ENCODE measurements around the gene INCA1. TPM values are rescaled to one million over a fixed set of nuclear protein-coding genes. Genes with fewer than 3 reads are reported as not detected.

The INCA1 gene
- total RNA-seq, 1 donor from 2014 or later, result 0.44 TPM

DNA sequence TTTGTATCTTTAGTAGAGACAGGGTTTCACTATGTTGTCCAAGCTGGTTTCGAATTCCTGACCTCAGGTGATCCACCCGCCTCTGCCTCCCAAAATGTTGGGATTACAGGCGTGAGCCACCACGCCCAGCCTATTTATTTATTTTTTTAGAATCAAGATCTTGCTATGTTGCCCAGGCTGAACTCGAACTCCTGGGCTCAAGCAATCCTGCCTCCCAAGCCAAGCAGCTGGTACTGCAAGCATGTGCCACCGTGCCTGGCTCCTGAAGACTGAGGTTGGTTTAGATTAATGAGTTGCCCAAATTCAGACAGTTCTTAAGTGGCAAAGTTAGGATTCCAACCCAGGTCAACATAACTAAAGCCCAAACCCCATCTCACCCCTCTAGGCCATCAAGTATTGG, 30.0 kb upstream of the INCA1 start:
- H3K4me3 Mint-ChIP-seq (ENCODE audit: unreplicated experiment), result no peak overlapping the region
- H3K36me3 Mint-ChIP-seq (ENCODE audit: unreplicated experiment), result no peaks in the 10 kb centered on the region

DNA sequence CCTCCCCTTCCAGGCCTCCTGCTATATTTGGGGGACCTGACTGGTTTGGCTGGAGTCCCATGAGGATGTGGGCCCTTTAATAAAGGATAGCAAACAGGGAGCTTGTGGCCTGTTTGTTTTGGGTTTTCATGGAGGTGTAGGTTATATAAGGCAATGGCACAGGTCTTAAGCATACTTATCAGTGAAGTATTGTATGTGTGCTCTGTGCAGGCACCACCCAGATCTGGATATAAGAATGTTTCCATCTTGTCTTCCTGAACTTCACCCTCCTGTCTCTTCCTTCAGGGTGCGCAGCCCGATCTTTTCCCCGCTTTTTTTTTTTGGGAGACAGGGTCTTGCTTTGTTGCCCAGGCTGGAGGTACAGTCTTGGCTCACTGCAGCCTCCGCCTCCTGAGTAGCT, 27.3 kb upstream of the INCA1 start:
- no peak for DNase-seq
- Mint-ChIP-seq H3K4me3 (ENCODE audit: unreplicated experiment) (no peak overlapping the region), H3K9me3 (ENCODE audit: unreplicated experiment) (no peaks in the 10 kb centered on the region), H3K27me3 (ENCODE audit: unreplicated experiment) (peaks cover 1% of the 10 kb centered on the region), H3K27ac (ENCODE audit: unreplicated experiment) (no peak overlapping the region), H3K36me3 (ENCODE audit: unreplicated experiment) (peaks cover 3% of the 10 kb centered on the region), H3K4me1 (ENCODE audit: low read depth, unreplicated experiment) (no peaks in the 10 kb centered on the region)
- TF ChIP-seq, protein P1, sequence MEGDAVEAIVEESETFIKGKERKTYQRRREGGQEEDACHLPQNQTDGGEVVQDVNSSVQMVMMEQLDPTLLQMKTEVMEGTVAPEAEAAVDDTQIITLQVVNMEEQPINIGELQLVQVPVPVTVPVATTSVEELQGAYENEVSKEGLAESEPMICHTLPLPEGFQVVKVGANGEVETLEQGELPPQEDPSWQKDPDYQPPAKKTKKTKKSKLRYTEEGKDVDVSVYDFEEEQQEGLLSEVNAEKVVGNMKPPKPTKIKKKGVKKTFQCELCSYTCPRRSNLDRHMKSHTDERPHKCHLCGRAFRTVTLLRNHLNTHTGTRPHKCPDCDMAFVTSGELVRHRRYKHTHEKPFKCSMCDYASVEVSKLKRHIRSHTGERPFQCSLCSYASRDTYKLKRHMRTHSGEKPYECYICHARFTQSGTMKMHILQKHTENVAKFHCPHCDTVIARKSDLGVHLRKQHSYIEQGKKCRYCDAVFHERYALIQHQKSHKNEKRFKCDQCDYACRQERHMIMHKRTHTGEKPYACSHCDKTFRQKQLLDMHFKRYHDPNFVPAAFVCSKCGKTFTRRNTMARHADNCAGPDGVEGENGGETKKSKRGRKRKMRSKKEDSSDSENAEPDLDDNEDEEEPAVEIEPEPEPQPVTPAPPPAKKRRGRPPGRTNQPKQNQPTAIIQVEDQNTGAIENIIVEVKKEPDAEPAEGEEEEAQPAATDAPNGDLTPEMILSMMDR (IDR thresholded peaks at IDR 0.05; ENCODE audit: partially characterized antibody, unreplicated experiment), result no peak

More for the DNA sequence above, 30.0 kb upstream of the INCA1 start:
- H3K9me3 Mint-ChIP-seq (ENCODE audit: unreplicated experiment), result peaks cover 3% of the 10 kb centered on the region
- H3K27ac Mint-ChIP-seq (ENCODE audit: unreplicated experiment), result no peak overlapping the region
- H3K4me1 Mint-ChIP-seq (ENCODE audit: low read depth, unreplicated experiment), result no peaks in the 10 kb centered on the region
- TF ChIP-seq, protein P1 (IDR thresholded peaks at IDR 0.05; ENCODE audit: partially characterized antibody, unreplicated experiment), result no peak
- H3K27me3 Mint-ChIP-seq (ENCODE audit: unreplicated experiment), result peaks cover 1% of the 10 kb centered on the region
- DNase-seq, result no peak

DNA sequence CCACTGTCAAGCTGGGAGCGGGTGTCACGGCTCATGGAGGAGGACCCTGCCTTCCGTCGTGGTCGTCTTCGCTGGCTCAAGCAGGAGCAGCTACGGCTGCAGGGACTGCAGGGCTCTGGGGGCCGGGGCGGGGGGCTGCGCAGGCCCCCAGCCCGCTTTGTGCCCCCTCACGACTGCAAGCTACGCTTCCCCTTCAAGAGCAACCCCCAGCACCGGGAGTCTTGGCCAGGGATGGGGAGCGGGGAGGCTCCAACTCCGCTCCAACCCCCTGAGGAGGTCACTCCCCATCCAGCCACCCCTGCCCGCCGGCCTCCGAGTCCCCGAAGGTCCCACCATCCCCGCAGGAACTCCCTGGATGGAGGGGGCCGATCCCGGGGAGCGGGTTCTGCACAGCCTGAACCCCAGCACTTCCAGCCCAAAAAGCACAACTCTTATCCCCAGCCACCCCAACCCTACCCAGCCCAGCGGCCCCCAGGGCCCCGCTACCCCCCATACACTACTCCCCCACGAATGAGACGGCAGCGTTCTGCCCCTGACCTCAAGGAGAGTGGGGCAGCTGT, 26.3 kb upstream of the INCA1 start:
- peaks cover 2% of the 10 kb centered on the region for H3K27me3 Mint-ChIP-seq (ENCODE audit: unreplicated experiment)
- no peak overlapping the region for H3K4me3 Mint-ChIP-seq (ENCODE audit: unreplicated experiment)
- H3K9me3 Mint-ChIP-seq (ENCODE audit: unreplicated experiment), result peaks cover 2% of the 10 kb centered on the region
- no peak overlapping the region for H3K27ac Mint-ChIP-seq (ENCODE audit: unreplicated experiment)
- DNase-seq, result no peak
- H3K36me3 Mint-ChIP-seq (ENCODE audit: unreplicated experiment), result peaks cover 3% of the 10 kb centered on the region
- TF ChIP-seq, protein P1 (IDR thresholded peaks at IDR 0.05; ENCODE audit: partially characterized antibody, unreplicated experiment), result no peak
- H3K4me1 Mint-ChIP-seq (ENCODE audit: low read depth, unreplicated experiment), result no peaks in the 10 kb centered on the region

DNA sequence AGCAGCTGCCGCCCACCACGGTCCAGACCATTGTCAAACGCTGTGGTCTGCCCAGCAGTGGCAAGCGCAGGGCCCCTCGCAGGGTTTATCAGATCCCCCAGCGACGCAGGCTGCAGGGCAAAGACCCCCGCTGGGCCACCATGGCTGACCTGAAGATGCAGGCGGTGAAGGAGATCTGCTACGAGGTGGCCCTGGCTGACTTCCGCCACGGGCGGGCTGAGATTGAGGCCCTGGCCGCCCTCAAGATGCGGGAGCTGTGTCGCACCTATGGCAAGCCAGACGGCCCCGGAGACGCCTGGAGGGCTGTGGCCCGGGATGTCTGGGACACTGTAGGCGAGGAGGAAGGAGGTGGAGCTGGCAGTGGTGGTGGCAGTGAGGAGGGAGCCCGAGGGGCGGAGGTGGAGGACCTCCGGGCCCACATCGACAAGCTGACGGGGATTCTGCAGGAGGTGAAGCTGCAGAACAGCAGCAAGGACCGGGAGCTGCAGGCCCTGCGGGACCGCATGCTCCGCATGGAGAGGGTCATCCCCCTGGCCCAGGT, 24.9 kb upstream of the INCA1 start:
- Mint-ChIP-seq H3K27ac (ENCODE audit: unreplicated experiment) (no peak overlapping the region), H3K36me3 (ENCODE audit: unreplicated experiment) (peaks cover 3% of the 10 kb centered on the region), H3K4me3 (ENCODE audit: unreplicated experiment) (no peak overlapping the region), H3K4me1 (ENCODE audit: low read depth, unreplicated experiment) (no peaks in the 10 kb centered on the region), H3K9me3 (ENCODE audit: unreplicated experiment) (peaks cover 2% of the 10 kb centered on the region), H3K27me3 (ENCODE audit: unreplicated experiment) (peaks cover 3% of the 10 kb centered on the region)
- TF ChIP-seq, protein P1 (IDR thresholded peaks at IDR 0.05; ENCODE audit: partially characterized antibody, unreplicated experiment), result no peak
- no peak for DNase-seq

DNA sequence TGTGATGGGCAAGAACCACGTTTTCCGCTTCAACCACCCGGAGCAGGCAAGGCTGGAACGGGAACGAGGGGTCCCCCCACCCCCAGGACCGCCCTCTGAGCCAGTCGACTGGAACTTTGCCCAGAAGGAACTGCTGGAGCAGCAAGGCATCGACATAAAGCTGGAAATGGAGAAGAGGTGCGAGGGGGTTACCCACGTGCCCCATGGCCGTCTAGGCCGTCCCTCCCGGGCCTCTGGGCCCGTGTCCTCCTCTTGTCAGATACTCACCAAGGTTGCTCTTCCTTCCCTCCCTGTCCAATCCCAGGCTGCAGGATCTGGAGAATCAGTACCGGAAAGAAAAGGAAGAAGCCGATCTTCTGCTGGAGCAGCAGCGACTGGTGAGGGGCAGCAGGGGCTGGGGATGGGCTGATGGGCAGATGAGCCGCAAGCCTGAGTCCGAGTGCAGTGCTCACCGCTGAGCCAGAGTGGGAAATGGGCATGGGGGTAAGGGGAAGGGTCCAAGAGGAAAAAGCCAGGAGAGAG, 23.2 kb upstream of the INCA1 start:
- Mint-ChIP-seq H3K4me1 (ENCODE audit: low read depth, unreplicated experiment) (no peaks in the 10 kb centered on the region), H3K27me3 (ENCODE audit: unreplicated experiment) (peaks cover 3% of the 10 kb centered on the region)
- TF ChIP-seq, protein P1 (IDR thresholded peaks at IDR 0.05; ENCODE audit: partially characterized antibody, unreplicated experiment), result no peak

More for the DNA sequence above, 23.2 kb upstream of the INCA1 start:
- peaks cover 2% of the 10 kb centered on the region for H3K9me3 Mint-ChIP-seq (ENCODE audit: unreplicated experiment)
- no peak overlapping the region for H3K27ac Mint-ChIP-seq (ENCODE audit: unreplicated experiment)
- no peak for DNase-seq
- no peak overlapping the region for H3K4me3 Mint-ChIP-seq (ENCODE audit: unreplicated experiment)
- H3K36me3 Mint-ChIP-seq (ENCODE audit: unreplicated experiment), result peaks cover 3% of the 10 kb centered on the region

All from glutamatergic neuron (in vitro differentiated cells).